Smooth muscle cell (in vitro differentiated cells): ENCODE data around the gene SPINK7. TPM values are rescaled to one million over a fixed set of nuclear protein-coding genes. Genes with fewer than 3 reads are reported as not detected.
A peak's percentile ranks its signal among the peaks of the same experiment; 100 is the strongest.
"Not testable (repeated sequence)": the region's sequence is repeated elsewhere in the genome, so short reads cannot be mapped to it uniquely, and the experiment has no call there.

Source experiments
- DNase-seq: peaks from one replicate; lab custom pipeline; 2025; ENCODE audit not compliant: unreplicated experiment; lab: John Stamatoyannopoulos, UW
- H2AFZ ChIP-seq: fragments of 200-600 bp; sonication (generic); 2 replicates; pipeline ENCODE4 v1.6.0; 2016; ENCODE audit warnings: antibody characterized with exemption, low read depth, mild to moderate bottlenecking
- H3F3A ChIP-seq: fragments of 200-600 bp; sonication (generic); 2 replicates; pipeline ENCODE4 v1.6.0; 2017; ENCODE audit warnings: antibody characterized with exemption, low read depth
- H3K27ac ChIP-seq: fragments of 200-600 bp; sonication (generic); 2 replicates; pipeline ENCODE4 v1.5.1; 2016; ENCODE audit warnings: low read depth, mild to moderate bottlenecking
- H3K27me3 ChIP-seq: fragments of 200-600 bp; sonication (generic); 2 replicates; pipeline ENCODE4 v1.6.1; 2016; ENCODE audit warnings: low read depth, mild to moderate bottlenecking
- H3K36me3 ChIP-seq: fragments of 200-600 bp; sonication (generic); 2 replicates; pipeline ENCODE4 v1.5.1; 2016; ENCODE audit warnings: low read depth
- H3K4me1 ChIP-seq: fragments of 200-600 bp; sonication (generic); 2 replicates; pipeline ENCODE4 v1.5.1; 2016; ENCODE audit warnings: low read depth
- H3K4me2 ChIP-seq: fragments of 200-600 bp; sonication (generic); 2 replicates; pipeline ENCODE4 v1.6.0; 2016; ENCODE audit warnings: mild to moderate bottlenecking
- H3K4me3 ChIP-seq: fragments of 200-600 bp; sonication (generic); 2 replicates; pipeline ENCODE4 v1.5.1; 2016; ENCODE audit warnings: mild to moderate bottlenecking
- H3K79me2 ChIP-seq: fragments of 200-600 bp; sonication (generic); 2 replicates; pipeline ENCODE4 v1.6.0; 2016; ENCODE audit warnings: low read depth, mild to moderate bottlenecking
- H3K9ac ChIP-seq: fragments of 200-600 bp; sonication (generic); 2 replicates; pipeline ENCODE4 v1.6.0; 2016; ENCODE audit warnings: low read depth
- H3K9me3 ChIP-seq: fragments of 200-600 bp; sonication (generic); replicated peaks from 2 replicates; pipeline ENCODE4 v1.5.1; 2016; ENCODE audit warnings: low read depth
- H4K20me1 ChIP-seq: fragments of 200-600 bp; sonication (generic); 2 replicates; pipeline ENCODE4 v1.6.0; 2016; ENCODE audit warnings: low read depth
- CTCF ChIP-seq: fragments of 200-600 bp; sonication (generic); IDR thresholded peaks from 2 replicates; pipeline ENCODE4 v1.5.1; 2017; ENCODE audit warnings: borderline replicate concordance, mild to moderate bottlenecking, antibody characterized with exemption; ENCODE audit not compliant: insufficient read depth, poor library complexity, severe bottlenecking
- WGBS: methylation state at CpG from one replicate; pipeline ENCODE4 v1.1.7; 2016; ENCODE audit warnings: low lambda C conversion rate; 5-methylcytosine and 5-hydroxymethylcytosine counted together
- polyA plus RNA-seq: library from polyadenylated mRNA; unstranded; fragments of >200 nt; fragmentation: Nextera tagmentation; extraction: Ambion mirVana; gene quantifications from 2 replicates; pipeline ENCODE4 v1.2.1, GENCODE V29; 2016
- total RNA-seq: library from RNA; depleted of rRNA; stranded (reverse); fragments of >200 nt; gene quantifications from 2 replicates; pipeline ENCODE4 v1.2.3, GENCODE V29; 2014

Gene SPINK7
- total RNA-seq (11.5 and 20.5 TPM in 2 replicates), polyA plus RNA-seq (4.0 and 15.7 TPM in 2 replicates)

- no peak within 1 kb of the TSS for H3K9ac ChIP-seq
- H3K4me2 ChIP-seq: no peak within 1 kb of the TSS
- H3K27me3 ChIP-seq: no peaks in the 10 kb centered on the region
- no peaks in the 10 kb centered on the region for H4K20me1 ChIP-seq
- no peaks in the 10 kb centered on the region for H3K36me3 ChIP-seq
- DNase-seq: no peak
- TF ChIP-seq CTCF: no peak
- 67% methylated on average over 3 of the region's 3 CpGs for WGBS
- H3K79me2 ChIP-seq: no peaks in the 10 kb centered on the region
- H3K4me1 ChIP-seq: no peaks in the 10 kb centered on the region
- no peak within 1 kb of the TSS for H3K4me3 ChIP-seq
- H3F3A ChIP-seq: no peaks in the 10 kb centered on the region
- H2AFZ ChIP-seq: no peak within 1 kb of the TSS
- no peaks in the 10 kb centered on the region for H3K9me3 ChIP-seq
- no peak within 1 kb of the TSS for H3K27ac ChIP-seq
Measured at GRCh38 chr5:148312153-148312552, at the start of gene SPINK7. TSS of gene SPINK7 (plus strand) at chr5:148312423. CDS start at chr5:148312484, 61 bp downstream.

GRCh38 chr5:148267962-148268361 lies 44.3 kb upstream of the SPINK7 start:
- Histone ChIP-seq H3K4me1 (no peaks in the 10 kb centered on the region), H3K27ac (no peak overlapping the region), H3K36me3 (no peaks in the 10 kb centered on the region), H2AFZ (peak overlapping the region; percentile 77), H3F3A (no peaks in the 10 kb centered on the region), H3K27me3 (no peaks in the 10 kb centered on the region), H3K4me2 (no peak overlapping the region), H3K9ac (no peak overlapping the region), H4K20me1 (no peaks in the 10 kb centered on the region), H3K9me3 (no peaks in the 10 kb centered on the region), H3K79me2 (no peaks in the 10 kb centered on the region), H3K4me3 (no peak overlapping the region)
- TF ChIP-seq CTCF: no peak
- 64% methylated on average over 3 of the region's 3 CpGs for WGBS
- no peak for DNase-seq

GRCh38 chr5:148268566-148268965 lies 43.7 kb upstream of the SPINK7 start, which contains the start of gene SPINK13:
TSS of gene SPINK13 (plus strand) at chr5:148268794. CDS start at chr5:148270073, 1,279 bp downstream.
- Histone ChIP-seq H3K27me3 (no peaks in the 10 kb centered on the region), H3K9ac (no peak within 1 kb of the TSS), H3K4me3 (no peak within 1 kb of the TSS), H3K27ac (peak within 1 kb of the TSS; percentile 33), H4K20me1 (no peaks in the 10 kb centered on the region), H3K4me1 (no peaks in the 10 kb centered on the region), H3K9me3 (no peaks in the 10 kb centered on the region), H3F3A (no peaks in the 10 kb centered on the region), H2AFZ (peak within 1 kb of the TSS; percentile 77), H3K36me3 (no peaks in the 10 kb centered on the region), H3K79me2 (no peaks in the 10 kb centered on the region), H3K4me2 (peak within 1 kb of the TSS; percentile 37)
- no peak for TF ChIP-seq CTCF
- DNase-seq: no peak
- 41% methylated on average over 4 of the region's 4 CpGs for WGBS

- H3K27me3 ChIP-seq, H3F3A ChIP-seq, H3K9ac ChIP-seq, H3K27ac ChIP-seq, H3K4me2 ChIP-seq, H3K79me2 ChIP-seq, H3K36me3 ChIP-seq, H4K20me1 ChIP-seq, DNase-seq, H3K9me3 ChIP-seq, H3K4me3 ChIP-seq, H2AFZ ChIP-seq, H3K4me1 ChIP-seq: not testable (repeated sequence)
- 91% methylated on average over 2 of the region's 2 CpGs for WGBS
Measured at GRCh38 chr5:148275129-148275528, 37.1 kb upstream of the SPINK7 start.

GRCh38 chr5:148280893-148281292 lies 31.3 kb upstream of the SPINK7 start:
- 22% methylated on average over 5 of the region's 5 CpGs for WGBS
- not testable (repeated sequence) for H3K36me3 ChIP-seq, H3K9me3 ChIP-seq, H3K27me3 ChIP-seq, H2AFZ ChIP-seq, H4K20me1 ChIP-seq, DNase-seq, H3K4me1 ChIP-seq, H3F3A ChIP-seq, H3K9ac ChIP-seq, H3K79me2 ChIP-seq, H3K4me3 ChIP-seq, H3K27ac ChIP-seq
- peak overlapping the region; percentile 28 for H3K4me2 ChIP-seq

- H3K27ac ChIP-seq, H3K36me3 ChIP-seq, H4K20me1 ChIP-seq, H3K9ac ChIP-seq, H3K4me3 ChIP-seq, H3K79me2 ChIP-seq, H3F3A ChIP-seq, H3K4me1 ChIP-seq, H3K9me3 ChIP-seq, H3K4me2 ChIP-seq, DNase-seq, H2AFZ ChIP-seq, H3K27me3 ChIP-seq: not testable (repeated sequence)
- 92% methylated on average over 4 of the region's 4 CpGs for WGBS
Measured at GRCh38 chr5:148281336-148281735, 30.9 kb upstream of the SPINK7 start.
